Suprapubic skin (tissue), 3 donors: Measurements from ENCODE around the gene SUSD6.

Source experiments
- CTCF ChIP-seq, 2 donors: fragments of 200-600 bp in 1 of 2; fragments of 450-650 bp in 1 of 2; sonication (generic) in 1 of 2; IDR thresholded peaks; one replicate each; pipeline ENCODE4 v1.5.1; 2016 to 2019; ENCODE audit warnings: antibody characterized with exemption in 2 of 2, mild to moderate bottlenecking in 1 of 2, moderate library complexity in 1 of 2
- POLR2AphosphoS5 ChIP-seq, 3 donors: sonication (generic); formaldehyde crosslinking; IDR thresholded peaks; one replicate each; pipeline ENCODE4 v1.6.1; 2017; ENCODE audit warnings: antibody characterized with exemption in 3 of 3

DNA sequence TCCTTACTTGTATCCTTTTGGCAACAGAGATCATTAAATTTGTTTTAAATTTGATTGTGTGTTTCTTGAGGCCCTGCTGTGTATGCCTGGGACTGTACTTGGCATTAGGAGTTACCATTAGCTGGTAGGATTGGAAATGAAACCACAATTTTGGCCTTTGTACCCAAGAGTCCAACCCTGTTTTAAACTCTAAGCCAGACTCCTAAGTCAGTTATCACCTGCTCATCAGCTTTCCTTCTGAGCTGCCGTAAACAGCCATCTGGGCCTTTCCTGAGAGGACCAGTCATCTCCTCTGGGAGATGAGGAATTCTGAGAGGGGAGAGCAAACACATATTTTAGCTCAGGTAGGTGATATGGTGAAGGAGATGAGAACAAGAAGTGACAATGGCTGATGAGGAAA lies 81.2 kb downstream of the SUSD6 start:
- no peak for TF ChIP-seq CTCF (IDR thresholded peaks at IDR 0.05)
- no peak for TF ChIP-seq POLR2AphosphoS5 (IDR thresholded peaks at IDR 0.05)
